ENCODE measurements around the gene CORO2A.

Gene CORO2A

DNA sequence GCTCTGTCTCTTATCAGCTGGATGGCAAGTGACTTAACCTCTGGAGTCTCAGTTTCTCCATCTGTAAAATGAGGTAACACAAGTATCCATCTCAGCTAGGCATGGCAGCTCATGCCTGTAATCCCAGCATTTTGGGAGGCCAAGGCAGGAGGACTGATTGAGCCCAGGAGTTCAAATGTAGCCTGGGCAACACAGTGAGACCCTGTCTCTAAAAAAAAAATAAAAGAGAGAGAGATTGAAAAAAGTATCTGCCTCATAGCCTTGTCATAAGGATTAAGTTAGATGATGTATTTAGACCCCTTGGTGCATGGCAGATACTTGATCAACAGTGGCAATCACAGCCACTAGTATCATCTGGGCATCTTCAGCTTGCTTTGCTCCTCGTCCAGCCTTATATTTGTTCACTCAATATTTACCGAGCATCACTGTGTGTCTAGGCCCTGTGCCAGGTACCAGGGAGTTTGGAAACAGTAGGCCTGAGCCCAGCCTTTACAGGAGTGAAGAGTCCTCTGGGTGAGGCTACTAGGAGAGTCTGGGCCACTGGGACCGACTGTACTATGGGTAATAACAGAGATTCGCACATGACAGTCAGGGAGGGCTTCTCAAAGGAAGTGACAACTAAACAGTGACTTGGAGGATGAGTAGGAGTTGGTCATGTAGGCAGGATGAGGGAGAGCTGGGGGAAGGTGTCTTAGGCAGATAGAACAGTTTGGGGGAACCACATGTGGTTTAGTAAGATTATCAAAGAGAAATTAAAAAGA is 34.2 kb downstream of the CORO2A start:
- DNase-seq (ENCODE audit: low read depth), result no peak
- TF ChIP-seq, protein P1, sequence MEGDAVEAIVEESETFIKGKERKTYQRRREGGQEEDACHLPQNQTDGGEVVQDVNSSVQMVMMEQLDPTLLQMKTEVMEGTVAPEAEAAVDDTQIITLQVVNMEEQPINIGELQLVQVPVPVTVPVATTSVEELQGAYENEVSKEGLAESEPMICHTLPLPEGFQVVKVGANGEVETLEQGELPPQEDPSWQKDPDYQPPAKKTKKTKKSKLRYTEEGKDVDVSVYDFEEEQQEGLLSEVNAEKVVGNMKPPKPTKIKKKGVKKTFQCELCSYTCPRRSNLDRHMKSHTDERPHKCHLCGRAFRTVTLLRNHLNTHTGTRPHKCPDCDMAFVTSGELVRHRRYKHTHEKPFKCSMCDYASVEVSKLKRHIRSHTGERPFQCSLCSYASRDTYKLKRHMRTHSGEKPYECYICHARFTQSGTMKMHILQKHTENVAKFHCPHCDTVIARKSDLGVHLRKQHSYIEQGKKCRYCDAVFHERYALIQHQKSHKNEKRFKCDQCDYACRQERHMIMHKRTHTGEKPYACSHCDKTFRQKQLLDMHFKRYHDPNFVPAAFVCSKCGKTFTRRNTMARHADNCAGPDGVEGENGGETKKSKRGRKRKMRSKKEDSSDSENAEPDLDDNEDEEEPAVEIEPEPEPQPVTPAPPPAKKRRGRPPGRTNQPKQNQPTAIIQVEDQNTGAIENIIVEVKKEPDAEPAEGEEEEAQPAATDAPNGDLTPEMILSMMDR (IDR thresholded peaks at IDR 0.05; ENCODE audit: insufficient read depth, low read depth, low read length, missing control alignments), result no peak
- H3K4me3 ChIP-seq (ENCODE audit: low read length), result no peak overlapping the region

GRCh38 chr9:98157372-98157771 is 35.1 kb downstream of the CORO2A start:
- H3K4me3 ChIP-seq (ENCODE audit: low read length), result no peak overlapping the region
- TF ChIP-seq, protein P1 (IDR thresholded peaks at IDR 0.05; ENCODE audit: insufficient read depth, low read depth, low read length, missing control alignments), result no peak
- no peak for DNase-seq (ENCODE audit: low read depth)

DNA sequence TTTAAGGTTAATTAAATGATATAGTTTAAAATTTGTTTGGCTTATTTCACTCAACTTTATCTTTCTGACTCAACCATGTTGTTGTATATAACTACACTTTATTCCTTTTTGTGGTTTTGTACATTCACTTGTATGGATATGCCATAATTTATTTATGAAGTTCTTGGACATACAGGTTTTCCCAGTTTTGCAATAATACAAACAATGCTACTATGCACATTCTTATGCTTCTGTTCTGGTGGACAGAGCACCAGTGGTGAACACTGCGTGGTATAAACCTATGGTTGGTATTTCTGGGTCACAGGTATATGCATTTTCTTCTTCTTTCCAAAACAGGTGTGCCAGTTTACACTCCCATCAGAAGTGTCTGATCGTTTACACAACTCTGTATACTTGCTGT is 37.8 kb downstream of the CORO2A start:
- no peak overlapping the region for H3K4me3 ChIP-seq (ENCODE audit: low read length)
- TF ChIP-seq, protein P1 (IDR thresholded peaks at IDR 0.05; ENCODE audit: insufficient read depth, low read depth, low read length, missing control alignments), result no peak
- DNase-seq (ENCODE audit: low read depth), result peak; percentile 65

DNA sequence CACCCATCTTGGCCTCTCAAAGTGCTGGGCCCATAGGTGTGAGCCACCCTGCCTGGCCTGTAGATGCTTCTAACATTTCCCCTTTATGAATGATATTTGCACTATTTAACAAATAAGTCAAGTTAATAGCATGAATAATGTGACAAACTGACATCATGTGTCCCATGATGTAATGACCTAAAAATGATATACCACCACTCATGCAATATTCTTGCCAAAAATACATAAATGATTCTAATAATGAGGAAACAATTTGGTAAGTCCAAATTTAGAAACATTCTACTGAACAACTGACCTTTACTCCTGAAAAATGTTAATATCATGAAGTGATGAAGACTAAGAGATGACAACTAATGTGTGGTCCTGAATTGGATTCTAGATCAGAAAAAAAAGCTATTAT is 39.9 kb downstream of the CORO2A start:
- TF ChIP-seq, protein P1 (IDR thresholded peaks at IDR 0.05; ENCODE audit: insufficient read depth, low read depth, low read length, missing control alignments), result no peak
- H3K4me3 ChIP-seq (ENCODE audit: low read length), result no peak overlapping the region
- DNase-seq (ENCODE audit: low read depth), result no peak

DNA sequence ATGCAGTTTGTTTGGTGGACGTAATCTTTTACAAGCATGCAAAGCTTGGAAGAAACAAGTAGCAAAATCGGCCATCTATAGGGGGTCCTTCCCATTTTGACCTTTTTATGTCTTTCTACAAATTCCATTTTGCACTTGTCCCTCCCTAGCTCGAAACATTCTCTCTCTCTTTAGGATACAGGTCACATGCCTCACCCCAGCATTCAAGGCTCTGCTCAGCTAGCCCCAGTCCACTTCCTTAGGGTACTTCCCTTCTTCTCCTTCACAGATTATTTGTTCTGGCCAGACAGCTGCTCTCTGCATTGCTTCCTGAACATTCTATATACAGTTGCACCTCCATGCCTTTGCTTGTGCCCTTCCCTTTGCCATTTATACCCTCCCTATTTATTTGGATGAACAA is 41.7 kb downstream of the CORO2A start:
- H3K4me3 ChIP-seq (ENCODE audit: low read length), result no peak overlapping the region
- no peak for DNase-seq (ENCODE audit: low read depth)
- TF ChIP-seq, protein P1 (IDR thresholded peaks at IDR 0.05; ENCODE audit: insufficient read depth, low read depth, low read length, missing control alignments), result no peak

DNA sequence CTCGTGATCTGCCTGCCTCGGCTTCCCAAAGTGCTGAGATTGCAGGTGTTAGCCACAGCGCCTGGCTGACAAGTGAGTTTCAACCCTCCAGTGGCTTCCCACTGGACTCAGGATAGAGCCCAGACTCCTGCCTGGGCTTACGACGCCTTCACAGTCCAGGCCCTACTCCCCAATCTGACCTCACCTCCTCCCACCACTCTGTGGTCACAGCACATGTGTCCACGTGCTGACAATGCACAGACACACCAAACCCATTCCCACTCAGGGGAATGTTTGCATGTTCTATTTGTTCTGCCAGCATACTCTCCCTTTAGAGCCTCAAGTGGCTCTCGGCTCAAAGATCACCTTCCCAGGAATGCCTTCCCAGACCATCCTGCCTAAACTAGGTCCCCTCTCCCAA is 42.3 kb downstream of the CORO2A start:
- H3K4me3 ChIP-seq (ENCODE audit: low read length), result no peak overlapping the region
- DNase-seq (ENCODE audit: low read depth), result no peak
- TF ChIP-seq, protein P1 (IDR thresholded peaks at IDR 0.05; ENCODE audit: insufficient read depth, low read depth, low read length, missing control alignments), result no peak

- no peak for DNase-seq (ENCODE audit: low read depth)
- TF ChIP-seq, protein P1 (IDR thresholded peaks at IDR 0.05; ENCODE audit: insufficient read depth, low read depth, low read length, missing control alignments), result no peak
- no peak overlapping the region for H3K4me3 ChIP-seq (ENCODE audit: low read length)
Observed at GRCh38 chr9:98149422-98149821, 43.0 kb downstream of the CORO2A start.
